PC-9 (cell line): ENCODE data around the gene LRFN2. TPM values are rescaled to one million over a fixed set of nuclear protein-coding genes. Genes with fewer than 3 reads are reported as not detected.

ENCODE experiments used
- BruUV-seq: library from RNA; stranded (reverse); fragments of 400-500 nt; replicated peaks from 2 replicates; lab custom pipeline; 2021; lab: Mats Ljungman, UMichigan
- CTCF ChIA-PET: fragments of 300-600 bp; sonication (Branson Sonifier 250); formaldehyde crosslinking; loops from one replicate; lab custom pipeline; 2022; ENCODE audit warnings: antibody characterized with exemption; lab: Charles Lee
- POLR2A ChIA-PET: fragments of 300-600 bp; sonication (Branson Sonifier 250); formaldehyde crosslinking; loops from one replicate; lab custom pipeline; 2022; ENCODE audit warnings: antibody characterized with exemption; ENCODE audit not compliant: unreplicated experiment; lab: Charles Lee
- DNase-seq, 2 experiments: peaks; one replicate each; pipeline versions ENCODE4 v3.0.0 to v3.0.0-alpha.2; 2015 to 2022; ENCODE audit warnings: mixed read lengths in 1 of 2
- H2AFZ ChIP-seq: fragments of 200-600 bp; sonication (generic); 2 replicates; pipeline ENCODE4 v1.8.1; 2017; ENCODE audit warnings: antibody characterized with exemption
- H3F3A ChIP-seq: fragments of 200-600 bp; sonication (generic); 2 replicates; pipeline ENCODE4 v1.8.1; 2017; ENCODE audit warnings: antibody characterized with exemption, mild to moderate bottlenecking, low read depth; ENCODE audit not compliant: insufficient read depth
- H3K27ac ChIP-seq: fragments of 200-600 bp; sonication (generic); 2 replicates; pipeline ENCODE4 v1.6.1; 2016; ENCODE audit warnings: mixed run types
- H3K27me3 ChIP-seq: fragments of 200-600 bp; sonication (generic); 2 replicates; pipeline ENCODE4 v1.6.1; 2016; ENCODE audit warnings: low read depth, mixed run types; ENCODE audit not compliant: insufficient read depth
- H3K36me3 ChIP-seq: fragments of 200-600 bp; sonication (generic); 2 replicates; pipeline ENCODE4 v1.6.1; 2016; ENCODE audit warnings: low read depth, mixed run types
- H3K4me1 ChIP-seq: fragments of 200-600 bp; sonication (generic); replicated peaks from 2 replicates; pipeline ENCODE4 v1.6.1; 2016; ENCODE audit warnings: mixed run types; ENCODE audit not compliant: insufficient read depth
- H3K4me2 ChIP-seq: fragments of 200-600 bp; sonication (generic); 2 replicates; pipeline ENCODE4 v1.6.1; 2017; ENCODE audit warnings: mixed run types
- H3K4me3 ChIP-seq: fragments of 200-600 bp; sonication (generic); 2 replicates; pipeline ENCODE4 v1.6.1; 2016; ENCODE audit warnings: mixed run types
- H3K79me2 ChIP-seq: fragments of 200-600 bp; sonication (generic); 2 replicates; pipeline ENCODE4 v1.6.1; 2017; ENCODE audit warnings: low read depth, mixed run types
- H3K9me2 ChIP-seq: fragments of 200-600 bp; sonication (generic); 2 replicates; pipeline ENCODE4 v1.8.1; 2017; ENCODE audit warnings: mild to moderate bottlenecking; ENCODE audit not compliant: insufficient read depth
- H3K9me3 ChIP-seq: fragments of 200-600 bp; sonication (generic); 2 replicates; pipeline ENCODE4 v1.8.1; 2016; ENCODE audit warnings: low read depth; ENCODE audit not compliant: insufficient read depth
- H4K20me1 ChIP-seq: fragments of 200-600 bp; sonication (generic); 2 replicates; pipeline ENCODE4 v1.8.1; 2017; ENCODE audit not compliant: insufficient read depth
- EZH2 ChIP-seq: fragments of 200-600 bp; sonication (generic); IDR thresholded peaks from 2 replicates; pipeline ENCODE4 v1.8.0; 2017; ENCODE audit warnings: antibody characterized with exemption, low read depth
- intact Hi-C: fragments of 100-400 bp; cut with micrococcal nuclease; formaldehyde crosslinking; loops from one replicate; pipeline ENCODE4 v1.10.0; 2022; ENCODE audit not compliant: unreplicated experiment
- total RNA-seq: library from RNA; stranded (reverse); gene quantifications from 2 replicates; pipeline ENCODE4 v1.2.3, GENCODE V29; 2021
- TF ChIP-seq, protein P1 (sequence below): fragments of 200-600 bp; sonication (generic); conservative IDR thresholded peaks from 2 replicates; pipeline ENCODE4 v1.6.1; 2017; ENCODE audit warnings: mixed run types, antibody characterized with exemption, mild to moderate bottlenecking, moderate library complexity

Gene LRFN2
- total RNA-seq, 1 experiment from 2014 or later, result not detected

DNA sequence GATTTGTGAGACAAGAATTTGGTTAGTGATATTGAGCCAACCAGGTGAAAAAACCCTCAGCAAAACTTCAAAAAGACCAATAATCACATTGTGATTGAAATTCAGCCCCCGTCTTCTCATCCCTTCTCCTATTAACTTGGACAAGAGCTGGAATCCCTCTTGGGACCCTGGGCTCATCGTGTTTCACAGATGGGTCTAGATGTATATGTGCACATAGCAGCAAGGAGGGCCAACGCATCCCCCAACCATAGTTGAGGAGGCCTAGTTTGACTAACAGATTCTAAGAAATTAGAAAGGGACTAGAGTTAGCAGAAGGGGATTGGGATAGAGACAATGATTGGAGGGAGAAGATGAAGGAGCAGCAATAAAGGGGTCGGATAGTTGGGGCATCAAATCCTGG, 19.8 kb upstream of the LRFN2 start:
- Histone ChIP-seq H2AFZ (no peak overlapping the region), H3K9me2 (no peaks in the 10 kb centered on the region), H3K4me2 (no peak overlapping the region), H3K9me3 (no peaks in the 10 kb centered on the region), H3K79me2 (no peaks in the 10 kb centered on the region), H3F3A (no peaks in the 10 kb centered on the region), H3K36me3 (no peaks in the 10 kb centered on the region), H3K4me3 (no peak overlapping the region), H4K20me1 (no peaks in the 10 kb centered on the region), H3K4me1 (no peaks in the 10 kb centered on the region), H3K27ac (no peak overlapping the region), H3K27me3 (peaks cover 9% of the 10 kb centered on the region; the same call in 1 of the 2 replicates)
- no TSS peak for BruUV-seq
- ChIA-PET POLR2A (no interaction called here), CTCF (no interaction called here)
- no peak for TF ChIP-seq EZH2
- TF ChIP-seq, protein P1, sequence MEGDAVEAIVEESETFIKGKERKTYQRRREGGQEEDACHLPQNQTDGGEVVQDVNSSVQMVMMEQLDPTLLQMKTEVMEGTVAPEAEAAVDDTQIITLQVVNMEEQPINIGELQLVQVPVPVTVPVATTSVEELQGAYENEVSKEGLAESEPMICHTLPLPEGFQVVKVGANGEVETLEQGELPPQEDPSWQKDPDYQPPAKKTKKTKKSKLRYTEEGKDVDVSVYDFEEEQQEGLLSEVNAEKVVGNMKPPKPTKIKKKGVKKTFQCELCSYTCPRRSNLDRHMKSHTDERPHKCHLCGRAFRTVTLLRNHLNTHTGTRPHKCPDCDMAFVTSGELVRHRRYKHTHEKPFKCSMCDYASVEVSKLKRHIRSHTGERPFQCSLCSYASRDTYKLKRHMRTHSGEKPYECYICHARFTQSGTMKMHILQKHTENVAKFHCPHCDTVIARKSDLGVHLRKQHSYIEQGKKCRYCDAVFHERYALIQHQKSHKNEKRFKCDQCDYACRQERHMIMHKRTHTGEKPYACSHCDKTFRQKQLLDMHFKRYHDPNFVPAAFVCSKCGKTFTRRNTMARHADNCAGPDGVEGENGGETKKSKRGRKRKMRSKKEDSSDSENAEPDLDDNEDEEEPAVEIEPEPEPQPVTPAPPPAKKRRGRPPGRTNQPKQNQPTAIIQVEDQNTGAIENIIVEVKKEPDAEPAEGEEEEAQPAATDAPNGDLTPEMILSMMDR, result no peak
- intact Hi-C loops, result no loop called here
- no peak for DNase-seq

DNA sequence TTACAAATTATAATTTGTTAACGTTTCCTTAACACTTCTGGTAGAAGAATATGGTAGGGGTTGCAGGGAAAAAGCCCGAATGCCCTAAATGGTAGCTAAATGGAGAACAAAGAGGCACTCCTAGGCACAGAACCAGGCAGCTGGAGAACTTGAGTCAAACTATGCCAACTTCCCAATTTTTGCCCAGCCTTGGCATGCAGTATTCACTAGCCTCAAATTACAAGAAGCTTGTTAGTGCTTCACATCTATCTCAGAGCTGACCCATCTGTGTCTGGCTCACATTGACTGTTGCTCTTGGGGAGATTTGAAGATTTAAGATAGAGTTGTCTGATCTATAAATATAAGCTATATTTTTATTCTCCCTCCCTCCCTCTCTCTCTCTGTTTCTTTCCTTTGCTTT, 19.4 kb upstream of the LRFN2 start:
- no peak for DNase-seq
- no peaks in the 10 kb centered on the region for H3K9me3 ChIP-seq
- TF ChIP-seq, protein P1, result no peak
- TF ChIP-seq EZH2, result no peak
- POLR2A ChIA-PET, result no interaction called here
- H2AFZ ChIP-seq, result no peak overlapping the region
- H3K27me3 ChIP-seq, result peaks cover 5% of the 10 kb centered on the region; the same call in 1 of the 2 replicates
- no peaks in the 10 kb centered on the region for H3K4me1 ChIP-seq
- no peaks in the 10 kb centered on the region for H3K9me2 ChIP-seq
- no peak overlapping the region for H3K27ac ChIP-seq
- no peaks in the 10 kb centered on the region for H3K79me2 ChIP-seq
- H3F3A ChIP-seq, result no peaks in the 10 kb centered on the region
- CTCF ChIA-PET, result no interaction called here
- no peaks in the 10 kb centered on the region for H4K20me1 ChIP-seq
- BruUV-seq, result no TSS peak
- H3K4me3 ChIP-seq, result no peak overlapping the region
- H3K4me2 ChIP-seq, result no peak overlapping the region
- intact Hi-C loops, result no loop called here
- H3K36me3 ChIP-seq, result no peaks in the 10 kb centered on the region

DNA sequence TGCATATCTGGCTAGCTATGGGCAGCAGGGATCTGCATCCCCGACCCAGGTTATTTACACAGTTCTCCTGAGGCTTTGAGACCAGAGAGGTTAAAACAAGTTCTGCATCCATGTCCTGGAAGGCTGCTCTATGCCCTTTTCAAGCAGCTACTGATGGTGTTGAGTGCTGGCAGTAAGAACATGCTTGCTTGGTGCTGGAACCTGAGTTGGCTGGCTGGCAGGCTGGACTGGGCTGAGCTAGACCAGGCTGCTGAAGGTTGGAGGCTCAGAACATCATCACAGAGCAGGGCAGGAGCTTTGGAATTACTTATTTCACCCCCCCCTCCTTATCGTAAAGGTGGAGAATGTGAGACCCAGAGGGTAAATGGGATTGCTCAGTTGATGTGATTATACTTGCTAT, 16.9 kb upstream of the LRFN2 start:
- H3K9me3 ChIP-seq, result no peaks in the 10 kb centered on the region
- intact Hi-C loops, result no loop called here
- no peaks in the 10 kb centered on the region for H4K20me1 ChIP-seq
- no peaks in the 10 kb centered on the region for H3K4me1 ChIP-seq
- no peak overlapping the region for H3K4me2 ChIP-seq
- H3K36me3 ChIP-seq, result no peaks in the 10 kb centered on the region
- TF ChIP-seq, protein P1, result no peak
- TF ChIP-seq EZH2, result no peak
- no peak for DNase-seq
- no peak overlapping the region for H3K4me3 ChIP-seq
- H3K9me2 ChIP-seq, result no peaks in the 10 kb centered on the region
- CTCF ChIA-PET, result no interaction called here
- BruUV-seq, result no TSS peak
- POLR2A ChIA-PET, result no interaction called here
- no peak overlapping the region for H3K27ac ChIP-seq
- H2AFZ ChIP-seq, result no peak overlapping the region
- no peaks in the 10 kb centered on the region for H3K79me2 ChIP-seq
- no peaks in the 10 kb centered on the region for H3F3A ChIP-seq
- H3K27me3 ChIP-seq, result peaks cover 8% of the 10 kb centered on the region; the same call in 1 of the 2 replicates
